ENCODE measurements around the gene CNTFR.

- TF ChIP-seq TCF12 (IDR thresholded peaks at IDR 0.05; ENCODE audit: low read depth) (no peak), EGR1 (IDR thresholded peaks at IDR 0.05) (no peak), CEBPB (IDR thresholded peaks at IDR 0.05) (no peak), RAD21 (IDR thresholded peaks at IDR 0.05; ENCODE audit: low read depth) (no peak), MAX (IDR thresholded peaks at IDR 0.05) (no peak), REST (IDR thresholded peaks at IDR 0.05; ENCODE audit: low read depth) (no peak), TAF1 (IDR thresholded peaks at IDR 0.05; ENCODE audit: low read depth) (no peak), EP300 (IDR thresholded peaks at IDR 0.05; ENCODE audit: borderline replicate concordance) (no peak), YY1 (IDR thresholded peaks at IDR 0.05; ENCODE audit: low read depth) (no peak)
Measured at GRCh38 chr9:34601937-34602573, 12.5 kb upstream of the CNTFR start.

Measured in Ishikawa (cell line).